DOHH2 (cell line): ENCODE measurements around the gene PLK2.

Experiments used
- H3F3A ChIP-seq: fragments of 200-600 bp; sonication (generic), shearing (Covaris generic); 2 replicates; pipeline ENCODE4 v1.6.0; 2016; ENCODE audit warnings: antibody characterized with exemption, mild to moderate bottlenecking; ENCODE audit not compliant: control insufficient read depth, insufficient read depth
- H3K27ac ChIP-seq: fragments of 200-600 bp; sonication (generic); 2 replicates; pipeline ENCODE4 v1.5.1; 2014; ENCODE audit warnings: low read depth, mild to moderate bottlenecking, low read length, moderate library complexity
- H3K27me3 ChIP-seq: fragments of 200-600 bp; sonication (generic); 2 replicates; pipeline ENCODE4 v1.6.1; 2014; ENCODE audit warnings: mild to moderate bottlenecking, low read length, mixed read lengths; ENCODE audit not compliant: control insufficient read depth
- H3K36me3 ChIP-seq: fragments of 200-600 bp; sonication (generic); 2 replicates; pipeline ENCODE4 v1.6.1; 2014; ENCODE audit warnings: mild to moderate bottlenecking, low read length, moderate library complexity, mixed read lengths; ENCODE audit not compliant: control insufficient read depth
- H3K4me1 ChIP-seq: fragments of 200-600 bp; sonication (generic); 2 replicates; pipeline ENCODE4 v1.6.1; 2014; ENCODE audit warnings: mild to moderate bottlenecking, low read length, mixed read lengths; ENCODE audit not compliant: control insufficient read depth
- H3K4me2 ChIP-seq: fragments of 200-600 bp; sonication (generic); 2 replicates; pipeline ENCODE4 v1.6.0; 2014; ENCODE audit warnings: mild to moderate bottlenecking, low read length, moderate library complexity
- H3K4me3 ChIP-seq: fragments of 200-600 bp; sonication (generic); 2 replicates; pipeline ENCODE4 v1.5.1; 2014; ENCODE audit warnings: mild to moderate bottlenecking, low read length, mixed read lengths
- H3K79me2 ChIP-seq: fragments of 200-600 bp; sonication (generic); 2 replicates; pipeline ENCODE4 v1.6.1; 2014; ENCODE audit warnings: mild to moderate bottlenecking, low read length, mixed read lengths; ENCODE audit not compliant: control insufficient read depth
- H3K9me2 ChIP-seq: fragments of 200-600 bp; sonication (generic); replicated peaks from 2 replicates; pipeline ENCODE4 v1.6.1; 2014; ENCODE audit warnings: mild to moderate bottlenecking, low read length, mixed read lengths; ENCODE audit not compliant: control insufficient read depth
- H3K9me3 ChIP-seq: fragments of 200-600 bp; sonication (generic); 2 replicates; pipeline ENCODE4 v1.6.1; 2014; ENCODE audit warnings: antibody characterized with exemption, low read length, mixed read lengths; ENCODE audit not compliant: control insufficient read depth, insufficient read depth
- H4K20me1 ChIP-seq: fragments of 200-600 bp; sonication (generic); 2 replicates; pipeline ENCODE4 v1.6.0; 2014; ENCODE audit warnings: low read depth, mild to moderate bottlenecking, antibody characterized with exemption, low read length, moderate library complexity; ENCODE audit not compliant: control insufficient read depth, insufficient read depth
- CTCF ChIP-seq: fragments of 200-600 bp; sonication (generic); IDR thresholded peaks from one replicate; pipeline ENCODE4 v1.5.1; 2014; ENCODE audit warnings: antibody characterized with exemption, mild to moderate bottlenecking, low read depth, low read length; ENCODE audit not compliant: poor library complexity, severe bottlenecking
- EZH2phosphoT487 ChIP-seq: fragments of 200-600 bp; sonication (generic); IDR thresholded peaks from 2 replicates; pipeline ENCODE4 v1.6.1; 2017; ENCODE audit warnings: borderline replicate concordance, mild to moderate bottlenecking, antibody characterized with exemption, low read length, moderate library complexity, mixed read lengths

The PLK2 gene

GRCh38 chr5:58469896-58470295 lies 10.0 kb upstream of the PLK2 start:
- Histone ChIP-seq H3K79me2 (no peaks in the 10 kb centered on the region), H3K36me3 (no peaks in the 10 kb centered on the region), H3K4me2 (no peak overlapping the region), H4K20me1 (no peaks in the 10 kb centered on the region), H3K9me3 (0 out of 2 replicates have a peak, but pooled peaks cover under 1% of the 10 kb centered on the region), H3K27me3 (no peaks in the 10 kb centered on the region), H3F3A (no peaks in the 10 kb centered on the region), H3K4me1 (no peaks in the 10 kb centered on the region), H3K4me3 (no peak overlapping the region), H3K9me2 (no peaks in the 10 kb centered on the region), H3K27ac (no peak overlapping the region)
- TF ChIP-seq EZH2phosphoT487 (no peak), CTCF (no peak)

- Histone ChIP-seq H3K27me3 (no peaks in the 10 kb centered on the region), H3K9me2 (no peaks in the 10 kb centered on the region), H3K27ac (no peak overlapping the region), H3K4me3 (no peak overlapping the region), H3K79me2 (no peaks in the 10 kb centered on the region), H4K20me1 (no peaks in the 10 kb centered on the region), H3F3A (no peaks in the 10 kb centered on the region), H3K36me3 (no peaks in the 10 kb centered on the region), H3K4me1 (peaks cover 7% of the 10 kb centered on the region), H3K4me2 (no peak overlapping the region), H3K9me3 (no peaks in the 10 kb centered on the region)
- no peak for TF ChIP-seq CTCF
- TF ChIP-seq EZH2phosphoT487: no peak
Measured at GRCh38 chr5:58466939-58467338, 7.1 kb upstream of the PLK2 start.

- Histone ChIP-seq H3K27me3 (peaks cover 26% of the 10 kb centered on the region), H3F3A (no peaks in the 10 kb centered on the region), H3K79me2 (no peaks in the 10 kb centered on the region), H3K27ac (no peak overlapping the region), H3K4me2 (no peak overlapping the region), H3K9me3 (no peaks in the 10 kb centered on the region), H4K20me1 (no peaks in the 10 kb centered on the region), H3K36me3 (no peaks in the 10 kb centered on the region), H3K9me2 (no peaks in the 10 kb centered on the region), H3K4me3 (no peak overlapping the region), H3K4me1 (peaks cover 22% of the 10 kb centered on the region)
- TF ChIP-seq CTCF (peak; percentile 35), EZH2phosphoT487 (no peak)
Measured at GRCh38 chr5:58462623-58463230, 2.8 kb upstream of the PLK2 start.
